GM03348 (cell line): ENCODE measurements around the gene MECR.

Experiments
- DNase-seq: peaks from one replicate; pipeline ENCODE4 v3.0.0; 2012; ENCODE audit warnings: low spot score

Gene MECR

DNA sequence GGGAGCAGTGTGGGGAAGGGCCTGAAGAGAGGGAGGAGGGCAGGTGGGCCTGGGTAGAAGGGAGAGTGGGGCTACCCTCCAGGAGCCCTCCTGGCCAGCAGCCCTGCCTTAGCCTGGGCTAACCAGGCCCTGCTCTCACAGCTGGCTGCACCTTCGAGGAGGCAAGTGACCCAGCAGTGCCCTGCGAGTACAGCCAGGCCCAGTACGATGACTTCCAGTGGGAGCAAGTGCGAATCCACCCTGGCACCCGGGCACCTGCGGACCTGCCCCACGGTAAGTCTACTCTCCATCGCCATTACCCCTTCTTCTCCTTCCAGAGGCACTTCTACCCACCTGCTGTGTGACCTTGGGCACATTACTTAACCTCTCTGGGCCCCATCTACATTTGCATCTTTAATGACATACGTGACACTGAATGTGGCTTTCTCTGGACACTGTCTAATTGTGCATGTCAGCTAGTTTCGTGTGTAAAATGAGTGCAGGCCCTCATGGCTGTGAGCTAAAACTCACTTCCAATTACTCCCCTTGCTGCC, 24.5 kb upstream of the MECR start:
- no peak for DNase-seq

DNA sequence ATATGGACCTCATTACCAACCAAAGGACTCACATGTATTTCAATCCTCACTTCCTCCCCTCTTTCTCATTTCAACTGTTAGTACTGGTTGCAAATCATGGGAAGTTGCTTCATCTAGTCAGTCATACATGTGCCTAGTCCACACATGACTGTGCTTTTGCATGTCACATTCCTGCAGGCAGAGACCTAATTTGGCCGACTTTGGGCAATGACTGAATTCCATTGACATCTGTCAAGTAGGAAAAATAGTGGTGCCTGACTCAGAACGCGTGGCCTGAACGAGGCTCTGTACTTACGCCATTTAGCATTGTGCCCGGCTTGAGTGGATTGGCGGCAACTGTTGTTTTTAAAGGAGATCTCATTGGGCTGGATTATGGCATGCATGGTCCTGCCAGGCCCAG, 23.6 kb upstream of the MECR start:
- no peak for DNase-seq

DNA sequence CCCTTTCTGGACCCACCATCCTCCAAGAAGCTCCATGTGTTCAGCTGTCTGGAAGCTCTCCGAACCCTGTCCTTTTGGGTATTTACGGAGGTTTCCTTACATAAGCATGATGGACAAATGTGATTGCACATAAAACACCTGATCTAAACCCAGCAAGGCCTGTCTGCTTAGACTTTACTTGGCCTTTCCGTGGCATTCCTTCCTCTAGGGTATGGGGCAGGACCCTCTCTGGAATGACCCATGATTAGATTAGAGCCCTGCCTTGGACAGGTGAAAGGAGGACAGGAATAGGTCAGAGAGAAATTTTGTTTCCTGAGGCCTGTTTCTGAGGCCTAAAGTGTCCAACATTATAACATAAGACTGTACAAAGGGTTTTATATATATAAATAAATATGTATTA, 22.4 kb upstream of the MECR start:
- DNase-seq, result no peak

DNA sequence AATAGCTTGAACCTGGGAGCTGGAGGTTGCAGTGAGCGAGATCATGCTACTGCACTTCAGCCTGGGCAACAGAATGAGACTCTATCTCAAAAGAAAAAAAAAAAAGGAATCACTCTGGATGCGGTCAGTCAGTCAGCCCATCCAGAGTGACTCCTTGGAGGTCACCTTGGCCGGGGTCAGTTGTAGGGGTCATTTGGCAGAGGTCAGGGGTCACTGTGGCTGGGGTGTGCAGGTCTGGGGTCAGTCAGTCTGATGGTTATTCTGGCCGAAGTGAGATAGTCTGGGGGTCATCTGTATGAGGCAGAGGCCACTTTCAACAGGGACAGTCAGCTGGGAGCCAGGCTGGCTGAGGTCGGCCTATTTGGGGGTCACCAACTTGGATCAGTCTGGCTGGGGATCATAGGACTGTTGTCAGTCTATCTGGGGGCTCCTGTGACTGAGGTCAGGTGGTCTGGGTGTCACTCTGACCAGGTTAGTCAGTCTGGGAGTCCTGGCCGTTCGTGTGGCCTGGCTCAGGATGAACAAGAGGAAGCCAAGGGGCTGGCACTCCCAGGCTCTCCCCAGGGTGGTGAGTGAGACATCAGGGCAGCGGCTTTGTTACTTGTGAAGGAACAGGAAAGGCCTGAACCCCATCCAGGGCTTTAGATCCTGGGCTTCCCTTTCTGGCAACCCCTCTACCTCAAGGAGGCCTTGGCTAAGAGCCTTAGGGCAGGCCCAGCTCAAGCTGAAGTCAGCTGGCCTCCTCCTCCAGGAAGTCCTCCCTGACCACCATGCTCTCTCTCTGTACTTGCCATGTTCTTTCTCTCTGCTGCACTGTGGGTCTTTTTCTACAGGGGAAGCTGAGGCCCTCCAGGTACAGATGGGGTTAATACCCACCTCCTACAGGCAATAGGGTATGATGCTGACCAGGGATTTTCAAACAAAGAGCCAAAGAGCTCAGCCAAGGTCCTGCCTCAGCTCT, 20.7 kb upstream of the MECR start:
- no peak for DNase-seq

DNA sequence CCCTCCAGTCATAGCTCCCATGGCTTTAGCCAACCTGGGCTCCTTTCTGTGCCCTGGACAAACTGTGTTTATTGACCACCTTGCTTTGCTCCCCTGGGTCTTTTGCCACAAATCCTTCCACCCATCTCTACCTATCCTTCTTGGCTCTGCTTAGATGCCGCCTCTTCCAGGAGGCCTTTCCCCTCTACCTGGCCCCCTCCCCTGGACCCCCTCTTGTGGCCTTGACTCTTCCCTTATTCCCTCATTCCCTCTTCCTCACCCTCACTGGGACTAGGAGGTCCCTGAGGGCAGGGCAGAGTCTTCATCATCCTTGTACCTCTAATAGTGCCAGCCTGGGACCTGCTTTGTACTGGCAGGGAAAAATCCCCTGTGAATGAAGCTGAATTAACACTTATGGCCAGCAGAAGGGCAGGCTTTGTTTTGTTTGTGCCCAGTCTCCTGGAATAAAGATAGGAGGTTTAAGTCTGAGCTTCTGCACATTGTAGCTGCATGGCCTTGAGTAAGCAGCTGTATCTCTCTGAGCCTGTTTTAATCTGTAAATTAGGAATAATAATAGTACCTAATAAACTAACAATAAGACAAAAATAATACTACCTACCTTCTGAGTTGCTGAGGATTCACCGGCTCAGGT, 19.3 kb upstream of the MECR start:
- DNase-seq, result no peak

DNA sequence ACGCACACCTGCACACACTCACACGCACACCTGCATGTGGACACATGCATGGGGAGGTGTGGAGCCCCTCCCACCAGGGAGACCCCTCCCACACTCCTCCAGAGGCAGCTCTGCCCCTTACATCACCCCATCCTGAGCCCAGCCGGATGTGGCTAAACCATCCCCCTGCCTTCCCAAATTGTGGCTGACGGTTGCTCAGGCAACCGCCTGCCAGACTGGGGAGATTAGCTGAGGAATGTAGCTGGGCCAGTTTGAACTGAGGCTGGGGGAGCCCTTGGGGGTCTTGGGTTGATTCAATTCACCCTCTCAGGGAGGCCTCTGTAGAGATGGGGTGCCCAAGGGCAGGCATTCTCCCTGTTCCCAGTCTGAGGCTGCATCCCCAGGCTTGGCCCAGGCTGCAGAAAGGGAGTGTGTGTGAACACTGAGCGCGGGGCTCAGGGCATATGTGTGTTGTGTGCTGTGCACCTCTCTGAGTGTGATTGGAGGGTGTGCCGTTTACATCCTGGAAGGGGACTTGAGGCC, 18.5 kb upstream of the MECR start:
- DNase-seq, result peak; percentile 50

DNA sequence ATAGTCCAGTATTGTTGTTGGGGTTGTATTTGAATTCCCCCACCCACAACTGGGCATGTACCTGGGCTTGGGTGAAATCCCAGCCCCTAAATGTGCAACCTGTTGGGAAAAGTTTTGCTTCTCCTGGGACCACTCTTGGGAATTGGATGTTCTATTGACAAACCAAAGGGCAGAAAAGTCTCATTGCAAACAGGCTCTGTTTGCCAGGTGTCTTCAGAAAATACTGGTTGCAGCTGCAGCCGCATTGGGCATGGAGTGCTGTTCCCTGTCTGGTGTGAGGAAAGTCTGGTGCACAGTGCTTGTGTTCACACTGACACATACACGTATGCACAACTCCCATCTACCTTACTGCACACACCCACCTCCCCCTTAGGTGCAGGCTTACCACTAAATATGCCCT, 17.7 kb upstream of the MECR start:
- no peak for DNase-seq

DNA sequence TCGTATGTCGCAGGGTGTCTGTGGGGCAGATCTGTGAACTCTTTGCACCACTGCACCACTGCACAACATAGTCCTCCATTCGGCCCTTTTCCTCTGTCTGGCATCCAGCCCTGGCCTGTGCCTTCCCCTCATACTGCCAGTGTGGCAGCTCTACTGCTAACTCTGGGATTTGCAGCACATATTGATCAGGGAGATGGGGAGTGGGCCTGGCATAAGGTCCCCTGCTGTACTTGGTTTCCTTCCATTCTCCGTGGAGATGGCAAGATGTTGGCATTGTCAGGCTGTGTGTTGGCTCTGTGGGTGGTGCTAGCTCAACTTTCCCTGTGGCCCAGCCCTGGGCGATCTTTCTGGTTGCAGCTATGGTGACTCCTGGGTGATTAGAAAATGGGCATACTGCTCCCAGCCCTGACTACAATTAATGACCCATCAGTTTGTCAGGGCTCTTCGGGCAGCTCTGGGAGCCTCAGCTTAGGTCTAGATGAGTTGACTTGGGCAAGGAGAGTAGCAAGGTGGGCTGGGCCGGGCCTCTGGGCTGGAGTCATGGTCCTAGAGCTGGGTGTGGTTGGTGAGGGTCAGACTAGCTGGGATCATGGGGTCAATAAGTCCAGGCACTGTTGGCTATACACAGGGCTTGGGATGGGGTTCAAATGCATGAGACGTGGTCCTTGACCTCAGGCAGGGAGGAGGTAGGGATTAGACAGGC, 17.0 kb upstream of the MECR start:
- no peak for DNase-seq

DNA sequence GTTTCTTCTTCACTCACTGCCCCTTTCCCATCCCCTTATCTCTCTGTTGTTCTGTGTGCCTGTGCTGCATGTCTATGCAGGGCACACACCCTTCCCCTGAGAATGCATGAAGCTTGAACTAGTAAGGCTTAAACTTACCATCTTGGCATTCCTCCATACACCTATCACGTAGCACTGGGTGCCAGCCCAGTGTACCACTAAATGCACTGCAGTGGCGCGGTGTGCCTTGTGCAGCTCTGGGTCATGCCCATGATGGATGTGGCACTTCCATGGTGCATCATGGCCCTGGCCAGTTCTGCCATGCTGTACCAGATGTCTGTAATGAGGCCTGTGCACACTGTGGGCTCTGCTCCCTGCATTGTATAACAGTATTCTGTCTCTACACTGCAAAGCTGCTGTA, 16.3 kb upstream of the MECR start:
- DNase-seq, result no peak

DNA sequence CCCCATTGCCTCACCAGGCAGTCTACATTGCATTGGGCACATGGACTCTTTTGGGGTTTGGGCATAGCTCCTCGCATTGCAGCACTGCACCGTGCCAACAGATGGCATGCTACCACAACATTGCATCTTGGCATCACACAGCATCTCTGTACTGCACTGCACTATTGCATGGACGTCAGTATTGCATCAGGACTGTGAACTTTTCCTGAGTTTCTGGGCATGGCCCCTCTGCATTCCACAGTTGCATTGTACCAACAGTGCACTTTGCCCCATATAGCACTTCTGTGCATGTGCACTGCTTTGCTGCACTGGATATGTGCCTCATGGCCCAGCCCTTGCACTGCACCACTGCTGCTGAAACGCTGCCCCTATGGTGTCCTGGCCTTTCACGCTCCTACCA, 15.1 kb upstream of the MECR start:
- peak; percentile 49 for DNase-seq

DNA sequence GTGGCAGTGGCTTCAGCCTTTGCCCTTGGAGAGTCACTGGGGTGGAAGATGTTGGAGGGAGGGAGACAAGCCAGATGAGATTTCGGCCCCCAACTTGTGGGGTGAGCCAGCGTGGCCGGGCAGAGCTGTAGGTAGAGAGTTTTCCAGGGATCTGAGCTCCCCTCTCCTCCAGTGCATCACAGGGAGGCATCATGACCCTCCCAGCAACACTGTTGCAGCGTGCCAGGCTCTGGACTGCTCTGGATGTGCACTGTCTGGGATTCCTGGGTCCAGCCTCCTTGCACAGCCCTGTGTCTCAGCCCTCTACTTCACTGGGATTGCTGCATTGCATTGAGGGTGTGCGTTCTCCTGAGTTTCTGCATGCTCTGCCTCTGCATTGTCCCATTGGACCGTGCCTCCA, 14.5 kb upstream of the MECR start:
- DNase-seq, result no peak

DNA sequence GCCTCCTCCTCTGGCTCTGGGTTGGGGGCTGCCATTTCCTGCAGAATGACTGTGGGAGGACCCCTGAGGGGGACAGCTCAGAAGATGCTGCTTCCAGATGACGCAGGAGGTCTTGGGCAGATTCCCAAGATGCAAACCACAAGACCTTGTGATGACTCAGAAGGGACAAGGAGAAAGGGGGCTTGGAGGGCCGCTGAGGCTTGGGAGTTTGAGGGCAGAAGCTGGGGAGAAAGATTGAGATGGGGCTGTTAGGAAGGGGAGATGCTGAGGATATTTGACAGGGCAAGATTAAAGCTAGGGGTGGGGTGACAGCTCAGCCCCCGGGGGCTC, 13.1 kb upstream of the MECR start:
- no peak for DNase-seq

DNA sequence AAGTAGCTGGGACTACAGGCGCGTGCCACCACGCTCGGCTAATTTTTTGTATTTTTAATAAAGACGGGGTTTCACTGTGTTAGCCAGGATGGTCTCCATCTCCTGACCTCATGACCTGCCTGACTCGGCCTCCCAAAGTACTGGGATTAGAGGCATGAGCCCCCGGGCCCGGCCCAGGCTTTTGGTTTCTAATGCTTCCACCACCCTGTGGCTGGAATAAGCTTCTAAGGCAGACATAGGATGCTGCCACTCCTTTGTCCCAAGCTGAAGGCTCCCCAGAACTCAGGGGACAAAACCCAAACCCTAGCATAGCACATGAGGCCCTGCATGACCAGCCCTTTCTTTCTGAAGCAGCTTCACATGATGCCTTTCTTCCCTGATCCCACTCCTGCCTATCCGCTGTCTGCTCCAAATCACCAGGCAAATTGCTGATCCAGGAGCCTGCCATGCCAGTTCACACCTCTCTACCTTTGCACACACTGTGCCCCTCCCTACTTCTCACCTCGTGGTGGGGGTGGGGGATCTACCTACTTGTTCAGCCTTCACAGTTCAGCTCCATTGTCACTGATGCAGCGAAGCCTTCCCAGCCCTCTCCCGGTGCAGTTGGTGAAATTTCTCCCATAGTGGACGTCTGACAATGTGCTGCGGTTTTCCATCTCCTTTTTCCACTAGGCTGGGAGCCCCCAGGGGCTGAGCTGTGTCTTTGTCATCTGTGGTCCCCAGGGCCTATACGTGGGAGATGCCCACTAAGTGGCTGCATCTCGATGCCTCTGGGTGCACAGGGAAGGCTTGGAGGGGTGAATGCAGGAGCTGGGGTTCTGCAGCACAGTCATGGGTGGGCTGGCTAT, 12.5 kb upstream of the MECR start:
- DNase-seq, result no peak

DNA sequence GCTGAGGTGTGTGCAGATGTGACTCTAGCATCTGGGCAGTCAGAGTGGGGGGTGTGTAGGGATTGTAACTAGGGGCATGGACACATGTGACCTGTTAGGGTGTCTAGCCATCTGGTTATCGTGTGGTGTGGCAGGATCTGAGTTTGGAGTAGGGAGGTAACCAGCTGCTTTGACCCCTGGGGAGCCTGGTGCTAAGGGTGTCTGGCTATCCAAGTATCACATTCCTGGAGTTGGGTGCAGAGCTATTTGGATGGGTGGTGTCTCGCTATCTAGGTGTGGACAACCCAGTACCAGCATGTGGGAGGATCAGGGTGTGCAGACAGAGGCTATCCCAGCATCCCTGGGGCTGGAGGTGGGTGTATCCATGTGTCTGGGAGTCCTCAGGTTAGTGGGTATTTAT, 10.3 kb upstream of the MECR start:
- no peak for DNase-seq

DNA sequence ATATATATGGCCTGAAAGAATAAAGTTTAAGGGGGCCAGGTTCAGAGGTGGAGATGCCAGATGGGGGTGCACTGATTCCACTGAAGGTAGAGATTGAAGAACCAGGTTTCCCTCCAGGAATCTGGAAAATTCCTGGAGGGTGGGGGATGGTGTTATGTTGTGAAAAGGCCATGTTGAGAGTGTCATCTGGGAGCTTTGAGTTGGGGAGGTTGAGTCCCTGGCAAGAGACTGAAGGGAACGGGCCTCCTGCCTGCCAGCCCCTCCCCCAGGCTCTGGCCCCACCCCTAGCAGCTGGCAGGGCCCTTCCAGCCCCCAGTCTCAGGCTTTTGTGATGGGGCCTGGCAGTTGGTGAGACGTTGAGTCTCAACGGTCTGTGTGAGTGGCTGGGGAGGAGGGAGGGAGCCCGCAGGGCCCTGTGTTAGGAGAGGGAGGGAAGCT, 9.7 kb upstream of the MECR start:
- DNase-seq, result no peak

DNA sequence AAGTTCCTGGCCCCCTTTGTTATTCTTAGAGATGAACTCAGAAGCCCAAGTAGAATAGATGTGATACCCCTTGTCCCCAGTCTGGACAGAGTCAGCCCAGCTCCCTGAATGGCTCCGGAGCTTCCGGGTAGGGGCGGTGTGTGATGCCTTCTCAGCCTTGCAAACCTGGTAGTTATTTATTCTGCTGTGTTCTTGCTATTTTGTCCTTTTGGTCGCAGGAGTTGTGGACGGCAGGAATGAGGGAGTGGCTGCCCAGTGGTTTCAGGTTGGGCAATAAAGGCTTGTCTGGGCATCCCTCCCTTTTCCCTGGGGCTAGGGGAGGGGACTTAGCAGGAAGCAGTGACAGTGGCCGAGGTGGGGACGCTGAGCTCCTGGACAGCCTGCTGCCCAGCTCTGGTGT, 8.4 kb upstream of the MECR start:
- DNase-seq, result peak; percentile 31

DNA sequence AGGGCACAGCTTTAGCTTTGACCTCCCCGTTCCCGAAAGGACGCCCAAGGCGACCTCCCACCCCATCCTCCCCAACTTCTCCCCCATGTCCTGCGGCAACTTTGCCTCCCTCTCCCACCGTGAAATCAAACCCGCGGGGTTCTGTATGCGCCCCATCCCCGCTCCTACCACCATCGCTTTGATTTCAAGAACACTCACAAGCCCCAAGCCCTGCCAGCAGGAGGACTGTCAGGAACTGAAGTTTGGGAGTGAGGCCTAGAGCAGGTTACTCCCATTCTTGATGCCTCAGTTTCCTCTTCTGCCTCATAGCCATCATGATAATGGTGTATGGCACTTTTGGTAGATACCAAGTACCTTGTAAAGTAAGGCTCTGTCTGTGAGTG, 7.9 kb upstream of the MECR start:
- DNase-seq, result no peak

DNA sequence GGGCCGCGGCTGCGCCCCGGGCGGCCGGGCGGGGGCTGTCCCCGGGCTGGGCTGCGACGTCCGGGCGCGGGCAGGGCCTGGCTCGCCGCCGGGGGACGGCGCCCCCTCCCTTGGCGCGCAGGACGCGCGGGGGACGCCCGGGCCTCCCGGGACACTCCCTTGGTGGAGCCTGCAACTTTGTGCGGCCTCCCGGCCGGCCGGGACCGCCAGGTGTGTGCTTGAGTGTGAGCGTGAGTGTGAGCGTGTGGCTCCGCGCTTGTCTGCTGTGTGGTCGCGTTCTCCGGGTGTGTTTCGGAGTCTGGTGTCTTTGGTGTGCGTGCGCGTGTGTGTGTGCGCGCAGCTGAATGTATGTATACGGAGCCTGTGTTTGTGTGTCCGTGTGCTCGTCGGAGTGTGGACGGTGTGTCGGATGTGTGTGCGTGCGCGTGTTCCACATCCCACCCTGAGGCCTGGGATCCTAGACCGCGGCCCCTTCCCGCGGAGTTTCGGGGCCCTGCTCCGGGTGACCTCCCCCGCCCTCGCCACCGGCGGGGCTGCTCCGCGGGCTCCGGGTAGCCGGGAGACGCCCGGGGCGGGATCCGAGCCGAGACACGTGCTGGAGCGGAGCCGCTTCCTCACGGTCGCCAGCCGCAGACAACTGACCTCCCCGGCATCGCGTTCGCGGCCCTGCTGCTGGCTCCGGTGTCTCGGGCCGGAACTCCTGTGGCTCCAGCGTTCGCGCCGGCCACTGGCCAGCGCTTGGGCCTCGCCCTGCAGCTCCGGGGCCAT, 7.3 kb upstream of the MECR start:
- peak; percentile 54 for DNase-seq

DNA sequence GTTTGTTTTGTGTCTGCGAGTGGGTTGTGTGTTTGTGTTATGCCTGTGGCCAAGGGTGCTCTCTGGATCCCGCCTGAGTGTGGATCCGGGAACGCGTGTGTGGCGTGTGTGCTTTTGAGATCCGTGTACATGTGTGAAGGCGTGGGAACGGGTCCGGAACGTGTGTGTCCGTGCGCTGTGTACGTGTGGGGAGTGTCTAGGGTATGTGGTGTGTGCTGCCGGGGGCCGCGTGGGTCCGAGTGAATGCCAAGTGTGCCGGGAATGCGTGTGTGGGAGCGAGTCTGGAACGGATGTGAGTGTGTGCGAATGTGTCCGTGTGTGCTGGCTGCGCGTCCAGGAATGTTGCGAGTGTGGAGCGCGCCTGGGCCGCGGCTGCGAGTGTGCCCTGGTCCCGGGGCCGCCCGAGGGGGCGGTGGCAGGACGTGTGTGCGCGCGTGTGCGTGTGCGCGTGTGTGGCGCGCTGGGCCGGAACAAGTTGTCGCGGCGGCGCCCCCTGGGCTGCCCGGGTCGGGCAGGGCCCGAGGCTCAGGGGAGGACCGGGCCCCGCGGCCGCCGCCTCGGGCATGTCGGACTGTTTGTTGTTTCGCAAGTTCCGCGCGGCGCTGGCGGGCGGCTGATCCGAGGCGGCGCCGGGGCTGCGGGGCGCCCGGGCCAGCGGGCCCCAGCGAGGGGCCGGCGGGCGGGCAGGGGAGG, 6.5 kb upstream of the MECR start:
- peak; percentile 78 for DNase-seq

DNA sequence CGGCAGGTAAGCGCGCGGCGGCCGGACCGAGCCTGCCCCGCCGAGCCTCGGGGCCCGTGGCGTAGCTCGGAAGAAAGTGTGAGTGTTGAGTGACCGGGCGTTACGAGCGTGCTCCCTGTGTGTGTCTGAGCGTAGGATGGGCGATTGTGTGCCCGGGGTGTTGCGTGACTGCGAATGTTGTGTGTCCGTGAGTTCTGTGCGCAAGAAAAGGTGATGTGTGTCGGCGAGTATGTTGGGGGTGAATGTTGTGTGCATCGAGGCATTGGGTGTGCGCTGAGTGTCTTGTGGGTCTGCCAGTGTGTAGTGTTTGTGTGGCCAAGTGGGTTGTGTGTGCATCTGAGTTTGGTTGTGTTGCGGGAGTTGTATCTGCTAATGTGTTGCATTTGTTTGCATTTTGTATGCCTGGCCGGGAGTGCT, 6.0 kb upstream of the MECR start:
- no peak for DNase-seq
